Duodenal mucosa (tissue), 2 donors: ENCODE measurements around the gene SAMD5.

Source experiments
- H3K27ac ChIP-seq: one replicate; pipeline ENCODE4 v1.7.0; 2013; ENCODE audit warnings: low read depth, low read length
- H3K27me3 ChIP-seq, 2 donors: one replicate each; pipeline ENCODE4 v1.7.0; 2013; ENCODE audit warnings: low read length in 2 of 2, control low read depth in 1 of 2; ENCODE audit not compliant: insufficient read depth in 2 of 2, control insufficient read depth in 1 of 2
- H3K36me3 ChIP-seq, 2 donors: one replicate each; pipeline ENCODE4 v1.7.0; 2013; ENCODE audit warnings: low read length in 2 of 2, control low read depth in 1 of 2; ENCODE audit not compliant: insufficient read depth in 2 of 2, control insufficient read depth in 1 of 2
- H3K4me1 ChIP-seq, 2 donors: one replicate each; pipeline ENCODE4 v1.7.0; 2013; ENCODE audit warnings: low read length in 2 of 2, control low read depth in 1 of 2; ENCODE audit not compliant: insufficient read depth in 2 of 2, control insufficient read depth in 1 of 2
- H3K4me3 ChIP-seq, 2 donors: one replicate each; pipeline ENCODE4 v1.7.0; 2013; ENCODE audit warnings: low read length in 2 of 2, low read depth in 1 of 2
- H3K9ac ChIP-seq, 2 donors: one replicate each; pipeline ENCODE4 v1.7.0; 2013; ENCODE audit warnings: low read length in 2 of 2, low read depth in 1 of 2
- H3K9me3 ChIP-seq, 2 donors: one replicate each; pipeline ENCODE4 v1.7.0; 2013; ENCODE audit warnings: low read length in 2 of 2, control low read depth in 1 of 2; ENCODE audit not compliant: control insufficient read depth in 1 of 2

The SAMD5 gene

DNA sequence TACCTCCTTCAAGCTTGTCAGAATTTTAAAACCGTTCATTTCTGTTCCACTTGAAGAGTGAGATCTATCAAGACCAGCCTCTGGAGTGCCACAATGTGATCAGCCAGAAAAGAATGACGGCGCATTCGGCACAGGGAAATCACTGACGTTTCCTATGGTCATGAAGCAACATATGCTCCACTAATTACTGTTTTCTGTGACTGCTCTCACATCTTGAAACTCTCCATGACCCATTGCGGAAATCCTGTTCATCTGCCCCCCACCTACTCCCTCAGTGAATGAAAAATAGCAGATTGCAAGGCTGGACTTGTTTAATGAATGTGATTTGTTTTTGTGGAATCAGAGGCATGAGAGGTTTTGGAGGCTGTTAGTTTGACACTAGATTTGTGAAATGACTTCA is 53.2 kb downstream of the SAMD5 start:
- Histone ChIP-seq H3K27me3 (no peaks in the 10 kb centered on the region), H3K36me3 (no peaks in the 10 kb centered on the region), H3K9me3 (peaks cover 0 to 3% of the 10 kb centered on the region in 2 donors), H3K4me3 (no peak overlapping the region), H3K27ac (no peak overlapping the region), H3K9ac (no peak overlapping the region), H3K4me1 (peaks cover 18 to 25% of the 10 kb centered on the region in 2 donors)

- Histone ChIP-seq H3K4me1 (peaks cover 12 to 30% of the 10 kb centered on the region in 2 donors), H3K27me3 (no peaks in the 10 kb centered on the region), H3K36me3 (no peaks in the 10 kb centered on the region), H3K9me3 (no peaks in the 10 kb centered on the region), H3K9ac (no peak overlapping the region), H3K27ac (no peak overlapping the region), H3K4me3 (no peak overlapping the region)
Measured at GRCh38 chr6:147563472-147563871, 55.0 kb downstream of the SAMD5 start.

- no peak overlapping the region for H3K27ac ChIP-seq
- H3K4me3 ChIP-seq: no peak overlapping the region
- H3K4me1 ChIP-seq: peaks cover 8 to 19% of the 10 kb centered on the region in 2 donors
- no peak overlapping the region for H3K9ac ChIP-seq
- H3K36me3 ChIP-seq: no peaks in the 10 kb centered on the region
- H3K9me3 ChIP-seq: no peaks in the 10 kb centered on the region
- H3K27me3 ChIP-seq: no peaks in the 10 kb centered on the region
Measured at GRCh38 chr6:147564556-147564955, 56.1 kb downstream of the SAMD5 start.

- H3K4me3 ChIP-seq: no peak overlapping the region
- no peak overlapping the region for H3K9ac ChIP-seq
- H3K27me3 ChIP-seq: no peaks in the 10 kb centered on the region
- H3K27ac ChIP-seq: no peak overlapping the region
- no peaks in the 10 kb centered on the region for H3K9me3 ChIP-seq
- no peaks in the 10 kb centered on the region for H3K36me3 ChIP-seq
- peaks cover 0 to 6% of the 10 kb centered on the region in 2 donors for H3K4me1 ChIP-seq
Measured at GRCh38 chr6:147566244-147566898, 57.9 kb downstream of the SAMD5 start.

- no peak overlapping the region for H3K27ac ChIP-seq
- no peak overlapping the region for H3K4me3 ChIP-seq
- H3K27me3 ChIP-seq: no peaks in the 10 kb centered on the region
- no peaks in the 10 kb centered on the region for H3K9me3 ChIP-seq
- H3K9ac ChIP-seq: no peak overlapping the region
- H3K36me3 ChIP-seq: no peaks in the 10 kb centered on the region
- H3K4me1 ChIP-seq: peaks cover 0 to 6% of the 10 kb centered on the region in 2 donors
Measured at GRCh38 chr6:147567141-147567805, 58.8 kb downstream of the SAMD5 start.

- Histone ChIP-seq H3K4me3 (no peak overlapping the region), H3K36me3 (no peaks in the 10 kb centered on the region), H3K9me3 (no peaks in the 10 kb centered on the region), H3K9ac (no peak overlapping the region), H3K27me3 (no peaks in the 10 kb centered on the region), H3K27ac (no peak overlapping the region), H3K4me1 (peaks cover 0 to 6% of the 10 kb centered on the region in 2 donors)
Measured at GRCh38 chr6:147569788-147570187, 61.3 kb downstream of the SAMD5 start.

DNA sequence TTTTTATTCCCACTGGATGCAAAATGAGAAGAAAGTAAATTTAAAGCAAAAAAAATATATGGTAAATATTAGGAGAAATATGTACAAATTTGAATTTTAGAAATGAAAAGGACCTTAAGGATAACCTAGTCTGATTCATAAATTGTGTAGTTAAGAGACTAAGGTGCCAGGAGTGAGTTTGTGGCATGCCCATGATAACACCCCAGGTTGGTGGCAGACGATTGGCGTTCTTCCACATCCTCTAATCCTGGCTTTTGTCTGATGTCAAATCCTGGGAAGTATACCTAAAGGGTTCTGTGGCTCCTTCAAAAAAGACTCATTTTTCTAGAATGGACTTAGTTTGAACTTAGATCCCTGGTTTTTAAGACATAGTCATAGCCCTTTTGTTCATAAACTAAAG is 62.2 kb downstream of the SAMD5 start:
- Histone ChIP-seq H3K9ac (no peak overlapping the region), H3K9me3 (no peaks in the 10 kb centered on the region), H3K4me1 (peaks cover 0 to 6% of the 10 kb centered on the region in 2 donors), H3K4me3 (no peak overlapping the region), H3K36me3 (no peaks in the 10 kb centered on the region), H3K27ac (no peak overlapping the region), H3K27me3 (no peaks in the 10 kb centered on the region)

GRCh38 chr6:147577488-147577887 is 69.0 kb downstream of the SAMD5 start:
- Histone ChIP-seq H3K4me1 (no peaks in the 10 kb centered on the region), H3K27ac (no peak overlapping the region), H3K4me3 (no peak overlapping the region), H3K27me3 (no peaks in the 10 kb centered on the region), H3K9ac (no peak overlapping the region), H3K36me3 (no peaks in the 10 kb centered on the region), H3K9me3 (no peaks in the 10 kb centered on the region)

DNA sequence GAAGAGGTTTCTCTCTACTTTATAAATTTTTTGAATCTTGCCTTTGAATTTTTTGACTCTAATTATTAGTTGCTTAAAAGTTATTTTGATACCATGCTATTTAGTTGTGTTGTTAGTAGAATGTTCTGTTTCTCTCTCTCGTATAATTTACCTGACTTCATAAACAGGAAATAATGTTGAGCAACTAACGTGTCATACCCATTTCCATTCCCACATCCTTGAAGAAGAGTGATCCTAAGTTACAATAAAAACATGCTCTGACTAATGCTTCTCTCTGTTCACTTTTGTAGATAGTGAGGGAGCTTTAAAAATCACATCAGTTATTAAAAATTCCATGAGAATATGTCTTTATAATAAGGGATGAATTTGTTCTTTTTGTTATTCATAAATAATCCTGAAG is 69.7 kb downstream of the SAMD5 start:
- no peaks in the 10 kb centered on the region for H3K9me3 ChIP-seq
- no peaks in the 10 kb centered on the region for H3K27me3 ChIP-seq
- H3K27ac ChIP-seq: no peak overlapping the region
- no peaks in the 10 kb centered on the region for H3K36me3 ChIP-seq
- no peak overlapping the region for H3K4me3 ChIP-seq
- no peak overlapping the region for H3K9ac ChIP-seq
- no peaks in the 10 kb centered on the region for H3K4me1 ChIP-seq

DNA sequence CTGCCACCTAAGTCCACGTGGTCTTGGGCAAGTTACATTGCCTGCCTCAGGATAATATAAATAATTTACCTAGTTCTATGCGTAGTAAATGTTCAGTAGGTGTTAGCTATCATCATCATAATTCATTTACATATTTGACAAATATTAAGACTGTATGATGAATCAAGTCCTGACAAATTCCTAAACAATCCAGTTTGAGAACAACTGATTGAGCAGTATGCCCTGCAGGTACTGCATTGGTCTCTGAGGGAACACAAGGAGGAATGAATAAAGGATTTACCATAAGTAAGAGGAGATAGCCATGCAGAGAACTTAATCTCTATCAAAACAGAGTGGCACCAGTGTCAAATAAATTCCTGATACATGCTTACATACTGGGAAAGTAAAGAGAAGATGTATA is 70.4 kb downstream of the SAMD5 start:
- H3K9ac ChIP-seq: no peak overlapping the region
- no peaks in the 10 kb centered on the region for H3K27me3 ChIP-seq
- no peaks in the 10 kb centered on the region for H3K9me3 ChIP-seq
- H3K27ac ChIP-seq: no peak overlapping the region
- H3K36me3 ChIP-seq: no peaks in the 10 kb centered on the region
- H3K4me1 ChIP-seq: no peaks in the 10 kb centered on the region
- H3K4me3 ChIP-seq: no peak overlapping the region
